Body of pancreas (tissue), 4 donors: ENCODE data around the gene ACOT9. TPM values are rescaled to one million over a fixed set of nuclear protein-coding genes. Genes with fewer than 3 reads are reported as not detected.

Experiments used
- ATAC-seq: fragments of 150-250 bp; one replicate; pipeline ENCODE4 v1.9.1; 2016
- DNase-seq, 4 donors: peaks; one replicate each; pipeline ENCODE4 v3.0.0-alpha.2; 2019
- H3K27ac ChIP-seq, 4 donors: fragments of 200-600 bp; sonication (generic); 1 replicate in 3 of 4; 2 replicates in 1 of 4; pipeline versions ENCODE4 v1.5.1 to v1.6.1; 2016 to 2019; ENCODE audit warnings: mild to moderate bottlenecking in 1 of 4, mixed read lengths in 1 of 4, moderate library complexity in 1 of 4
- H3K27me3 ChIP-seq, 2 donors: fragments of 200-600 bp; sonication (generic); one replicate each; pipeline ENCODE4 v1.6.0; 2016; ENCODE audit warnings: mild to moderate bottlenecking in 1 of 2
- H3K36me3 ChIP-seq, 2 donors: fragments of 200-600 bp; sonication (generic); replicated peaks in 1 of 2; 2 replicates each; pipeline ENCODE4 v1.5.1; 2016; ENCODE audit warnings: low read depth in 2 of 2; ENCODE audit not compliant: insufficient read depth in 1 of 2
- H3K4me1 ChIP-seq: fragments of 200-600 bp; sonication (generic); one replicate; pipeline ENCODE4 v1.6.0; 2016
- H3K4me3 ChIP-seq, 2 donors: fragments of 200-600 bp; sonication (generic); 1 replicate in 1 of 2; 2 replicates in 1 of 2; pipeline ENCODE4 v1.5.1; 2016 to 2019
- H3K9me3 ChIP-seq, 3 donors: fragments of 200-600 bp; sonication (generic); 1 replicate in 2 of 3; 2 replicates in 1 of 3; pipeline ENCODE4 v1.5.1; 2016
- POLR2A ChIP-seq, 3 donors: fragments of 450-650 bp; IDR thresholded peaks; one replicate each; pipeline ENCODE4 v1.6.1; 2016; ENCODE audit warnings: antibody characterized with exemption in 3 of 3, mild to moderate bottlenecking in 2 of 3
- WGBS, 2 donors: methylation state at CpG; one replicate each; pipeline ENCODE4 v1.1.5; 2017; 5-methylcytosine and 5-hydroxymethylcytosine counted together
- intact Hi-C: fragments of 100-400 bp; cut with DNase I; formaldehyde crosslinking; loops from one replicate; pipeline ENCODE4 v1.15.1; 2023
- total RNA-seq, 2 donors: library from RNA; depleted of rRNA; stranded (reverse); fragments of >200 nt; gene quantifications; one replicate each; pipeline ENCODE4 v1.1.0, GENCODE V29; 2016
- TF ChIP-seq, protein P1 (sequence below), 7 experiments: fragments of 450-650 bp in 4 of 7; fragments of 200-600 bp in 3 of 7; sonication (generic) in 3 of 7; IDR thresholded peaks; one replicate each; pipeline ENCODE4 v1.5.1; 2016 to 2019; ENCODE audit warnings: antibody characterized with exemption in 7 of 7

ACOT9 gene
- 10 to 100 TPM in 1 of 2 donors, 1 to 10 TPM in 1; 6.3 to 17.9 TPM for total RNA-seq

- TF ChIP-seq POLR2A (IDR thresholded peaks at IDR 0.05) = peak; percentile 77 to 79 (median 78)
- TF ChIP-seq, protein P1, sequence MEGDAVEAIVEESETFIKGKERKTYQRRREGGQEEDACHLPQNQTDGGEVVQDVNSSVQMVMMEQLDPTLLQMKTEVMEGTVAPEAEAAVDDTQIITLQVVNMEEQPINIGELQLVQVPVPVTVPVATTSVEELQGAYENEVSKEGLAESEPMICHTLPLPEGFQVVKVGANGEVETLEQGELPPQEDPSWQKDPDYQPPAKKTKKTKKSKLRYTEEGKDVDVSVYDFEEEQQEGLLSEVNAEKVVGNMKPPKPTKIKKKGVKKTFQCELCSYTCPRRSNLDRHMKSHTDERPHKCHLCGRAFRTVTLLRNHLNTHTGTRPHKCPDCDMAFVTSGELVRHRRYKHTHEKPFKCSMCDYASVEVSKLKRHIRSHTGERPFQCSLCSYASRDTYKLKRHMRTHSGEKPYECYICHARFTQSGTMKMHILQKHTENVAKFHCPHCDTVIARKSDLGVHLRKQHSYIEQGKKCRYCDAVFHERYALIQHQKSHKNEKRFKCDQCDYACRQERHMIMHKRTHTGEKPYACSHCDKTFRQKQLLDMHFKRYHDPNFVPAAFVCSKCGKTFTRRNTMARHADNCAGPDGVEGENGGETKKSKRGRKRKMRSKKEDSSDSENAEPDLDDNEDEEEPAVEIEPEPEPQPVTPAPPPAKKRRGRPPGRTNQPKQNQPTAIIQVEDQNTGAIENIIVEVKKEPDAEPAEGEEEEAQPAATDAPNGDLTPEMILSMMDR (IDR thresholded peaks at IDR 0.05) = peak in 1 of 7 experiments; percentile 5
- WGBS, 2 donors = 0% methylated on average over 10 to 67 of the region's 73 CpGs
- intact Hi-C loops = no loop called here
Observed at GRCh38 chrX:23742697-23743622, at the start of gene ACOT9. Gene ACOT9 (minus strand): TSS chrX:23743276. CDS start chrX:23743144, 132 bp downstream.

DNA sequence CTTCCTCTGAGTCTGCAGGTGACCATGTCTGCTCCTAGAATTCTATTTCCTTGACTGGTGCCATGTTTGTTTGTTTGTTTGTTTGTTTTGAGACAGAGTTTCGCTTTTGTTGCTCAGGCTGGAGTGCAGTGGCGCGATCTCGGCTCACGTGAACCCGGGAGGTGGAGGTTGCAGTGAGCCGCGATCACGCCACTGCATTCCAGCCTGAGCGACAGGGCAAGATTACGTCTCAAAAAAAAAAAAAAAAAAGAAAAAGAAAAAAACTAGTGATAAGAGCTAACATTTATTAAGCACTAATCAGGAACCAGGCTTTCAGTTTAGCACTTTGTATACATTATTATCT is 47.0 kb upstream of the ACOT9 start:
- no peaks in the 10 kb centered on the region for H3K27me3 ChIP-seq
- H3K9me3 ChIP-seq = no peaks in the 10 kb centered on the region
- WGBS, 2 donors = 24 to 40% methylated on average over 3 to 11 of the region's 11 CpGs
- TF ChIP-seq, protein P1 (IDR thresholded peaks at IDR 0.05) = no peak
- no peak for TF ChIP-seq POLR2A (IDR thresholded peaks at IDR 0.05)
- no peaks in the 10 kb centered on the region for H3K36me3 ChIP-seq
- DNase-seq = no peak
- peak overlapping the region; percentile 15 to 70 (median 62) for H3K27ac ChIP-seq
- no peaks in the 10 kb centered on the region for H3K4me1 ChIP-seq
- intact Hi-C loops = no loop called here
- no peak overlapping the region for H3K4me3 ChIP-seq
- ATAC-seq = peak; percentile 63

More at GRCh38 chrX:23742697-23743622, at the start of gene ACOT9:
- ATAC-seq (peak; percentile 98), DNase-seq (peak; percentile 87 to 95 (median 93))
- Histone ChIP-seq H3K9me3 (no peaks in the 10 kb centered on the region), H3K27me3 (no peaks in the 10 kb centered on the region), H3K4me3 (peak within 1 kb of the TSS; percentile 5 to 56), H3K4me1 (no peaks in the 10 kb centered on the region), H3K27ac (peak within 1 kb of the TSS; percentile 79 to 93 (median 88)), H3K36me3 (no peaks in the 10 kb centered on the region)

DNA sequence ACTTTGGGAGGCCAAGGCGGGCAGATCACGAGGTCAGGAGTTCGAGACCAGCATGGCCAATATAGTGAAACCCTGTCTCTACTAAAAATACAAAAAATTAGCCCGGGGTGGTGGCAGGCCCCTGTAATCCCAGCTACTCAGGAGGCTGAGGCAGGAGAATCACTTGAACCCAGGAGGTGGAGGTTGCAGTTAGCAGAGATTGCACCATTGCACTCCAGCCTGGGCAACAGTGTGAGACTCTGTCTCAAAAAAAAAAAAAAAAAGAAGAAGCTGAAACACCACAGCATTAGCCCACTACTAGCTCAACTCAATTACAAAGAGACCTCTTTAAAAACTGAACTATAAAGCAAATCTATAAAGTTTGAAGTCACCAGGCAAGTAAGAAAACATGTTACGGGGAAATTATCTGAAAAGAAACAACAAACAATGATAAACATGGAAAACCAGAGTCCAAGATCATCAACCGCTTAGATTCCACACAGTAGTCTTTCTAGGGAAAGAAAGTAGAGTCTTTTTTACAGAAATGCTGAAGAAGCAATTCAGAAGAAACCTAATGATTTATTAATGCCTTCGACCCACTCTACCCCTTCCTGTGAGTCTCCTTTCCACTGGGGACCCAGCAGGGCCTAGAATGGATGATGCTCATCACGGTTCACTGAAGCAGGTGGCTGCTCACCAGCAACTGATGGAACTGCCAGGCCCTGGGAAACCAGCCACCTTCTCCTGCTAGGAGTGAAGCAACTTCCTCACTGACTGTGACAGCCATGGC is 46.5 kb upstream of the ACOT9 start:
- WGBS, 2 donors = 51 to 58% methylated on average over 2 to 6 of the region's 8 CpGs
- Histone ChIP-seq H3K9me3 (no peaks in the 10 kb centered on the region), H3K27me3 (no peaks in the 10 kb centered on the region), H3K4me1 (no peaks in the 10 kb centered on the region), H3K4me3 (no peak overlapping the region), H3K36me3 (no peaks in the 10 kb centered on the region), H3K27ac (peak overlapping the region; percentile 15 to 70 (median 62))
- DNase-seq (peak; percentile 51 to 75 (median 65)), ATAC-seq (peak; percentile 74)
- TF ChIP-seq POLR2A (IDR thresholded peaks at IDR 0.05) = peak in 1 of 3 donors; percentile 23
- TF ChIP-seq, protein P1 (IDR thresholded peaks at IDR 0.05) = no peak
- intact Hi-C loops = no loop called here

GRCh38 chrX:23788946-23789345 is 45.9 kb upstream of the ACOT9 start:
- H3K9me3 ChIP-seq = no peaks in the 10 kb centered on the region
- H3K36me3 ChIP-seq = no peaks in the 10 kb centered on the region
- H3K4me1 ChIP-seq = no peaks in the 10 kb centered on the region
- H3K27ac ChIP-seq = peak overlapping the region in 3 of 4 donors; percentile 7 to 70 (median 16)
- no peak overlapping the region for H3K4me3 ChIP-seq
- 64 to 80% methylated on average over 3 of the region's 4 CpGs for WGBS, 2 donors
- intact Hi-C loops = no loop called here
- H3K27me3 ChIP-seq = no peaks in the 10 kb centered on the region
- no peak for ATAC-seq
- no peak for DNase-seq
- TF ChIP-seq POLR2A (IDR thresholded peaks at IDR 0.05) = no peak
- TF ChIP-seq, protein P1 (IDR thresholded peaks at IDR 0.05) = no peak
